Fibroblast of villous mesenchyme (primary cell): ENCODE data around the gene RHAG. TPM values are rescaled to one million over a fixed set of nuclear protein-coding genes. Genes with fewer than 3 reads are reported as not detected.

Experiments
- DNase-seq: peaks from one replicate; pipeline ENCODE4 v3.0.0-alpha.2; 2010; ENCODE audit warnings: low read depth
- H3K4me3 ChIP-seq: 2 replicates; pipeline ENCODE4 v1.5.1; 2011; ENCODE audit warnings: low read depth, mild to moderate bottlenecking, low read length
- total RNA-seq: library from RNA; depleted of rRNA; stranded (reverse); fragments of >200 nt; gene quantifications from 2 replicates; pipeline ENCODE4 v1.2.3, GENCODE V29; 2012
- TF ChIP-seq, protein P1 (sequence below): IDR thresholded peaks from 2 replicates; pipeline ENCODE4 v1.5.1; 2012; ENCODE audit warnings: low read depth, mild to moderate bottlenecking, low read length; ENCODE audit not compliant: insufficient read depth

Gene RHAG
- total RNA-seq, 1 donor = not detected

DNA sequence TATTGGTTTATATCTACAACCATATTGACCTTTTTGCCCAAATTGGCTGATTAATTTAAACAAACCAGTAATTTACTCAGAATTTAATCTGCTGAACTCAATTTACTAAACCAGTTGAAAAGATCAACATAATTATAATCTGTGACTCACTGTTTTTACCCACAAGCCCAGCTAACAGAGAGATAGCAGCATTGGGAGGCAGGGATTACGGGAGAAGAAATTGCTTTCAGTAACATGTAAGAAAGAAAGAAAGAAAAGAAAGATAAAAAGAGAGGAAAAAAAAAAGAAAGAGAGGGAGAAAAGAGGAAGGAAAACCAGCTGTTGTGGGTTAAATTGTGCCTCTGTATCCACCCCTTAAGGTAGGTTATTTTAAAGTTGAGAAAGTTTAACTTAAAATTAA is 13.3 kb upstream of the RHAG start:
- H3K4me3 ChIP-seq = no peak overlapping the region
- TF ChIP-seq, protein P1, sequence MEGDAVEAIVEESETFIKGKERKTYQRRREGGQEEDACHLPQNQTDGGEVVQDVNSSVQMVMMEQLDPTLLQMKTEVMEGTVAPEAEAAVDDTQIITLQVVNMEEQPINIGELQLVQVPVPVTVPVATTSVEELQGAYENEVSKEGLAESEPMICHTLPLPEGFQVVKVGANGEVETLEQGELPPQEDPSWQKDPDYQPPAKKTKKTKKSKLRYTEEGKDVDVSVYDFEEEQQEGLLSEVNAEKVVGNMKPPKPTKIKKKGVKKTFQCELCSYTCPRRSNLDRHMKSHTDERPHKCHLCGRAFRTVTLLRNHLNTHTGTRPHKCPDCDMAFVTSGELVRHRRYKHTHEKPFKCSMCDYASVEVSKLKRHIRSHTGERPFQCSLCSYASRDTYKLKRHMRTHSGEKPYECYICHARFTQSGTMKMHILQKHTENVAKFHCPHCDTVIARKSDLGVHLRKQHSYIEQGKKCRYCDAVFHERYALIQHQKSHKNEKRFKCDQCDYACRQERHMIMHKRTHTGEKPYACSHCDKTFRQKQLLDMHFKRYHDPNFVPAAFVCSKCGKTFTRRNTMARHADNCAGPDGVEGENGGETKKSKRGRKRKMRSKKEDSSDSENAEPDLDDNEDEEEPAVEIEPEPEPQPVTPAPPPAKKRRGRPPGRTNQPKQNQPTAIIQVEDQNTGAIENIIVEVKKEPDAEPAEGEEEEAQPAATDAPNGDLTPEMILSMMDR = no peak
- no peak for DNase-seq

DNA sequence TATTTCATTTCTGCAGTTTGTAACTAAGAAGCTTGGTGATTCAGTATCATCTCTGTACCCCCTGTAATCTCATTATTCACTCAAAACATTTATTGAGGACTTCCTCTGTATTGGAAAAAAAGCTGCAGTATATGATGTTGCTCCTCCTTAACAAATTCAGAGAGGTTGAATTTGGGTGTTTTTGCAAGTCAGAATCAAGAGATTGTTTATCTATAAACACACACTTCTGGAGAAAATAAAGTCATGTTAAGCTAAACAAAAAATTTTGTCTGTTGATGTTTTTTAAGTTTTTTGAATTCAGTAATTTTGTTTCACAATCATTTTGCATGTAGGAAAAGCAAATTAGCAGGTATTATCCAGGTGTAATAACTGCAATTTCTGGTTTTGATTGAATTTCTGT is 11.4 kb upstream of the RHAG start:
- DNase-seq = no peak
- TF ChIP-seq, protein P1 = no peak
- no peak overlapping the region for H3K4me3 ChIP-seq

DNA sequence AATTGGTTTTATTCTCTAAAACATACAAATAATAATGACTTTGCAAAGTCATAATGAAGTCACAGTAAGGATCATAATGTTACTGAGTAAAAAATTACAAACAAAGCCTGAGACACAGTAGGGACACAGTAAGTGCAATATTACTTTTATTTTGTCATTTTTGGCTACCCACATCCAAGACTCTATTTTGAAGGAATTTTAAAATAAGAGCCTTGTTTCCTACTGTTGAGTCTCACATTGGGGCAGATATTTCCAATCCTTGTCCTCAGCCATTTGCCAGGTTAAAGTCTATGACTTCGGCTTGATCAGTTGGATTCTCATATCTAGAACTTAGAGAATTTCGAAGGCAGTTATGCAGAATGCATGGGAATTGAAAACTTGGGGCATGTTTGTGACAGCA is 10.8 kb upstream of the RHAG start:
- no peak overlapping the region for H3K4me3 ChIP-seq
- DNase-seq = no peak
- TF ChIP-seq, protein P1 = no peak

DNA sequence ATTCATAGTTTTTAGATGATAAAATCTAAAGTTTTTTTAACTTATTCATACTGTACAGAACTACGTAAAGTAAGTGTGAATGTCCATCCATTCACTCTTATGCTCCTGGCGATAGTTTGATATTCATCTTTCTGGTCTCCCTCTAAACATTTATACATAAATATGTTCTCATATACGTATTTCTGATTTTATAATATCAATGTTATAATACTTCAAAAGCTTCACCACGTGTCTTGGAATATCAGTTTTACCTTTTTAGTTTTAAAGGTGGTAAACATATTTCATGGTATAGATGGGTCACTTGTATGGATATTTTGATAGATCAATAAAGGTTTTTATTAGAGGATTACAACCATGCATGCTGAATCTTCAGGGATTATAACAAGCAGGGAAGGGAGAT is 10.3 kb upstream of the RHAG start:
- TF ChIP-seq, protein P1 = no peak

DNA sequence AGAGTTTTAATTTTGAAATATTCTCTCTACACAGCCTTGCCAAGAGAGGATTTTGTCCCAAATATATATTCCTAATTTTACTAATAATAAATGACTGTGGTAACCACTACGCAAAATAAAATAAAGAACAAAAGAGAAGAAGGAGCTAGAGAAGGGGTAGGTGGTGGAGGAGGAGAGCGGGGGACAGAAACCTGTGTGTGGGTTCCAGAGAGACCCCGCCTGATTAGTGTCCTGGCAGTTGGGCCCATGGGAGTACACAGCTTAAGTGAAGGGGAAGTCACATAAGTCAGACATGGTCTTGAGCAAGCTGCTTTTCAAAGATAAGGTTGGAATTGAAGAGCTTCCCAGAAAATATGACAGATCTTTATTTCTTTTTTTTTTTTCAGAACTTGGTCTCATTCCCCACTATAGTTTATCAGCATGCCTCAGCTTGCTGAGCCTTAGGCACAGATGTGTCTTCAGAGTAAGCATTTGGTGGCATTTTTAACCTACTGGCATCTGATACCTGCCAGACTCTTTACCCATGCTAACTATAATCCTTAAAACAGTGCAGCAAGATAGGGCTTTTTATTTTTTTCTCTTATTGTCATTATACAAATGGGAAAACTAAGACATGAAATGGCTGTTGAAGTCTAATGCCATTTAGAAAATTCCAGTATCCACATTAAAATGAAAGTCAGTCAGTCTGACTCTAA is 9.6 kb upstream of the RHAG start:
- TF ChIP-seq, protein P1 = no peak
- no peak for DNase-seq
- H3K4me3 ChIP-seq = no peak overlapping the region

More for the DNA sequence above, 10.3 kb upstream of the RHAG start:
- H3K4me3 ChIP-seq = no peak overlapping the region
- no peak for DNase-seq

DNA sequence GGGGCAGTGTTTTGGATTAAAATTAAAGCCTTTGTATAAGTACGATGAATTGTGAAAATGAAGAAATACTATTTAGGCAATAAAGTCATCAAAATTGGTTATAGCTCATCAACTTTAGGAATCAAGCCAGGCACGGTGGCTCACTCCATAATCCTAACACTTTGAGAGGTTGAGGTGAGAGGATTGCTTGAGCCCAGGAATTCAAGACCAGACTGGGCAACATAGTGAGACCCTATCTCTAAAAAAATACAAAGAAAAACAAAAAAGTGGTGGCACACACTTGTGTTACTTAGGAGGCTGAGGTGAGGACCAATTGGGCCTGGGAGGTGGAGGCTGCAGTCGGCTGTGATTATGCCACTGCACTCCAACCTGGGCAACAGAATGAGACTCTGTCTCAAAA is 8.5 kb upstream of the RHAG start:
- DNase-seq = no peak
- TF ChIP-seq, protein P1 = no peak
- no peak overlapping the region for H3K4me3 ChIP-seq

DNA sequence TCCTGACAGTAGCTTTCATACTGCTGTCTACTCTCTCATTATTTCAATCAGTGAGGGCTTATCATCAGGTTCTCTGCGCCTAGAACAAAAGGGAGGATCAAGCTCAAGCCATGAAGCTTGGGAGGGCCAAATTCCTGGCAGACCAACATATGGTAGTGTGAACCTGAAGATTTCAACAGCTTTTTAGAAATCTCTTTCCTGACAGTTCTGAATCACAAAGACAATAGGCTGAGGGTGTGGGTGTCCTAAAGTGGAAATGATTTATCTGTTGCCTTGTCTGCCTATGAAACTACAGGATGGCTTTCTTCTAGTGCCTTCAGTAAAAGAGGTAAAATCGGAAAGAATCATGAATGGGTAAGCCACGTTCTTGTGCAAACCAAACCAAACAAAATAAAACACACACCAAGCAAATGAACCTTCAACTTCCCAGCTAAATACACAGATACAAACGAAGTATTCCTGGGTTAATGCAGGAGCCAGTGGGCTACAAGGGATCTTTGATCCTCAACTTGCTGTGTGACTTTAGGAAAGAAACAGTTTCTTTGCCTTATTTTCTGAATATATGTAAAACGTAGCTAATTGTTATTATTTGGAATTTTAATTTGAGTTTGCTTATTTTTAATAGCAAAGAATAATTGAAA is 2.7 kb upstream of the RHAG start:
- H3K4me3 ChIP-seq = no peak overlapping the region
- TF ChIP-seq, protein P1 = no peak
- no peak for DNase-seq
